Activated CD8-positive, alpha-beta memory T cell treated with anti-CD3 and anti-CD28 coated beads for 36 hours (primary cell): ENCODE measurements around the gene STOX1. TPM values are rescaled to one million over a fixed set of nuclear protein-coding genes. Genes with fewer than 3 reads are reported as not detected.
"Not testable (repeated sequence)": the region's sequence is repeated elsewhere in the genome, so short reads cannot be mapped to it uniquely, and the experiment has no call there.

ENCODE experiments used
- CTCF ChIA-PET: fragments of 350-600 bp; sonication (Branson Sonifier 250); formaldehyde crosslinking; loops from one replicate; lab custom pipeline; 2021; ENCODE audit warnings: antibody characterized with exemption; lab: Charles Lee
- POLR2A ChIA-PET: fragments of 350-600 bp; sonication (Branson Sonifier 250); formaldehyde crosslinking; loops from one replicate; lab custom pipeline; 2021; ENCODE audit warnings: antibody characterized with exemption; lab: Charles Lee
- total RNA-seq, 2 experiments: library from RNA; stranded (reverse); gene quantifications; one replicate each; pipeline ENCODE4 v1.2.3, GENCODE V29; 2021

STOX1 gene
- total RNA-seq, 2 experiments from 2014 or later, result 0.34 to 0.40 TPM

DNA sequence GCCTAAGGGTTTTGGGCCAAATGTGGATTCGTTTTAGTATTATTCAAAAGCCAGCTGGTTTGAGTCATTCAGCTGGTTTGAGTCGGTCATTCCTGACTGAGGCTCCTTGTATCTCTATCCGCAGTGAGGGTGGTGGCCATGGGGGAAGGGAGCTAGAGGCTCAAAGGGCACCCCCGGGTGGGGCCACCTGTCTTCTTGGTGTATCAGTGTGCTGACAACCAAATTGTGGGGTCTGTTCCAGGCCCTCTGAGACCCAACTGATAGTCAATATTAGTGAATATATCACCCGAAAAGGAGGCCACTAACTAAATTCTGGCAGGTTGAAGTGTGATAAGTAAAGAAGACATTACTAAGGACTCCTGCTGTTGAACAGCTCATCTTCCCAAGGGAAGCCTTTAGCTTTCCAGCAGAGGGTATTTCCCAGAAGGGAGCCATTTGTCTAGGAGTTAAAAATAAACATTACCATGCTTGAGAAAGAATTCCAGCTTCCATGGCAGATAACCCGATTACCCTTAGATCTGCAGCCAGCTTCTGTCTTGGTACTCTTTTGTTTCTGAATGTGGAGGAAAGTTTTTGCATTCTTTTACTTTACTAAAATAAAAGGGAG is 43.9 kb downstream of the STOX1 start:
- ChIA-PET POLR2A (no interaction called here), CTCF (interaction anchor here (0.6 kb wide), 1 partner anchor 27 kb away, joined by 3 read pairs; no protein-coding TSS in a partner anchor)

DNA sequence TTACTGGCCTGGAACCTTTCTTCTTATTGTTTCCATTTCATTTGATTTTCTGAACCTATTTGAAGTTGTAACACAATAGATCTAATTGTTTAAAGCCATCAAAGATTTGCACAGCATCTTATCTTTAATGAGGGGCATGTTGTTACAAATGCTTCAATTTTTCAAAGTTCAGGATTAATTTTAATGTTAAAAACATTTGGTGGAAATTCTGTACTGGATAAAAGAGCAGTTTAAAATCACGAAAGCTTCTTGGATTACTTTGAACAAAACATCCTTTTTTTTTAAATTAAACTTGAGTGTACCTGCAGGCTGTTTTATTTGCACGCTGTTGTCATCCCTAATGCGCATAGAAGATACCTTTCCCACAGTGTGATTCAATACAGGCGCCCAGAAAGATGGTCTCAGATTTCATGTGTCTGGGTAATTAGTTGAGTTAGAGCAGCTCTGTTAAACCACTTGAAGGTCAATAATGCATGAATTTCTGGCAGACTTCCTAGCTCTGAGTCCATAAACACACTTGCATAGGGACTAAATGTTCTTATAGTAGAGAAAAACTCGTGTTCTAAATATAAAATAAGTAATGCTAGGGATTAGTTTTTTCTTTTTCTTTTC is 44.5 kb downstream of the STOX1 start:
- ChIA-PET POLR2A (interaction anchor here (0.7 kb wide), 1 partner anchor 489 kb away, joined by 7 read pairs; no protein-coding TSS in a partner anchor), CTCF (interaction anchor here (0.6 to 0.7 kb wide), 2 partner anchors 26 to 133 kb away, joined by 3 read pairs; no protein-coding TSS in a partner anchor)

DNA sequence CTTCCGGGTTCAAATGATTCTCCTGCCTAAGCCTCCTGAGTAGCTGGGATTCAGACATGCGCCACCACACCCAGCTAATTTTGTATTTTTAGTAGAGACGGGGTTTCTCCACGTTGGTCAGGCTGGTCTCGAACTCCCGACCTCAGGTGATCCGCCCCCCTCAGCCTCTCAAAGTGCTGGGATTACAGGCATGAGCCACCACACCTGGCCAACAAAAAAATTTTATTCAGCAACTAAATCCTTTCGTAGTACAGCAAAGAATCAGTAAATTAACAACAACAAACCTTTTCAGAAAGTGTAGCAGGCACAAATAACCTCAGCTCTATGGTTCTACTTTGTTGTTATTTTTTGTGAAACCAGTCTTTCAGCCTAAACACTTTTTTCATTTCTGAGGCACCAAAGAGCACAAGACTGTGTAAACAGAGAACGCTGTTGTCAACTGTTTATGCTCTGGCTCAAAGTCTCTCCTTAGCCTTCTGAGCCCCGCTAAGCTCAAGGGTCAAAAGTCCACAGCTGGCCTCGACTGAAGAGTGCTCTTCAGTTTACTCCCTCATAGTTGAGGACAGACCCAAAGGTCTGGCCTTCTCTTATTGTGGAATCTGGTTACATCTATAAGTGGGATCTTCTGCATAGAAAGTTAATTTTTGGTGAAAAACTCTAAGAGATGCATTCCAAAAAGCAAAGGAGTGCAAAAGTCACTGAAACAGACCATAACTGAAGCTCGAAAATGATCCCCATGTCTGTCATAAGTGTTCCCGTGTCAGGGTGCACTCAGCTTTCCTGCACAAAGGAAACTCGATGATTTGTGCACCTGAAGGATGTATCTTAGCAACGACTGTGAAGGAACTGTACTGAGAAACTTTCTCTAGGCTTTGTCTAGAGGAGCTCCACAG is 49.2 kb downstream of the STOX1 start:
- ChIA-PET POLR2A (no interaction called here), CTCF (no interaction called here)

DNA sequence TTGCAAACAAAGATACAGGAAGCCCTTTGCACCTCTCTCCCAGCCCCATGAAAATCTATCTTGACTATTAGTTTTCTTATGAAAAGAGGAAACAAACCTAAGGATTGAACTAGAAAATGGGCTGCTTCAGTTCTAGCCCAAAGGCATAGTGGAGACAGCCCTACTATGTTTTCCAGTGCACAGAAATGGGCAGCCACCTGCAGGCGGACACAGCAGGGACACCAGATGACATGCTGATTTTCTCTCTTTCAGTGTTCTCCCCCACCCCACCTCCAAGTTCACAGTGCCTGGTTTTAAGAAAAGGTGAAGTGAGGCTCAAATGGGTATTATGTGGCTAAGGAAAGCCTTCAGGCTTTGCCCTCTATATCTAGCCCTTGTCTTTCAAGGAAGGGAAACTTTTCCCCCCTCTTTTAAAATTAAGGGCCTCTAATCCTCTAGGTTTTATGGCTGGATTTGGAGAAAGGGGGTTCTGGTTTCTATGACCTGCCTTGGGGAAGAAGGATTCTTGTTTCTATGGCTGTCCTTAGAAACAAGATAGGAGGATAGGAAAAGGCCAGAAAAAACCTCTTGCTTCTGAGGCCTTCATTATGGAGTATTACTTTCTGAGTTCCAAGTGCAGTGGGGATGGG is 50.3 kb downstream of the STOX1 start:
- ChIA-PET POLR2A (no interaction called here), CTCF (no interaction called here)

DNA sequence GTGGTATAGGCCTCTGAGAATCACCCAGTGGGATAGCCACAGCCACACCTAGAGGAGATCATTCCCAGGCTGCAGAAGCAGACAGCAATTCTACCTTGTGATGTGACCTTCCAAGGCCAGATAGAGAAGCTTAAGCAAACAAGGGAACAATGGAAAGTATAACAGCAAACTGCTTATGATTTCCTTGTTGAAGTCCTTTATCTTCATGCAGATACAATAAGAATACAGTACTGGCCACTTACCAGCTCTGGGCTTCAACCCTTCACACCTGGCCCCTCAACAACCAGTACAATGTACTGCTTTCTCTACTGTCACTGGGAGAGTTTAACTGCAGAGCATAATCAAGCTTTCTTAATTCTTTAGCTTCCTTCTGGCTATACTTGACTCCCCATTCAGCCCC is 51.2 kb downstream of the STOX1 start:
- ChIA-PET CTCF (interaction anchor here (1.1 kb wide), 1 partner anchor 61 kb away, joined by 3 read pairs; no protein-coding TSS in a partner anchor), POLR2A (no interaction called here)

DNA sequence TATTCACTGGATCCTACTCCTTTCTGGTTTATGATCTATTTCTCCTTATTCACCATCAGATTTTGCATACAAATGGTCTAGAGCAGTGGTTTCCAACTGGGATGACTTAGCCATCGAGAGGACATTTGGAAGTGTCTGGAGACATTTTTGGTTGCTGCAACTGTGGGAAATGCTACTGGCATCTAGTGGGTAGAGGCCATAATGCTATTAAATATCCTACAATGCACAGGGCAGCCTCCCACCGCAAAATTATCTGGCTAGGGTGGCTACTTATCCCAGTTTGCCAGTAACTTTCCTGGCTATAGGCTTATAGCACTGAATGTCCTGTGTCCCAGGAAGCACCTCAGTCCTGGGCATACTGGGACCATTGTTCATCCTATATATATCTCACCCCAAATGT is 52.3 kb downstream of the STOX1 start:
- CTCF ChIA-PET, result no interaction called here
- POLR2A ChIA-PET, result no interaction called here

DNA sequence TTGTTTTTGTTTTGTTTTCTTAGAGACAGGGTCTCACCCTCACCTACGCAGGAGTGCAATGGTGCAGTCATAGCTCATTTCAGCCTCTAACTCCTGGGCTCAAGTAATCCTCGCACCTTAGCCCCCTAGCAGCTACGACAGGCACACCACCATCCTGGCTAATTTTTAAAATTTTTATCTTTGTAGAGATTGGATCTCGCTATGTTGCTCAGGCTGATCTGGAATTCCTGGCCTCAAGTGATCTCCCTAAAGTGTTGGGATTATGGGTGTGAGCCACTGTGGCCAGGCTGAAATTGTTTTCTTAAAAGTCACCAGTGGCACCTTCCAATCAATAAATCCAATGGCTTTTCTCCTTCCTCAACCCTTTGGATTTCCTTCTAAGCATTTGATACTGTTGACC is 52.9 kb downstream of the STOX1 start:
- ChIA-PET CTCF (no interaction called here), POLR2A (no interaction called here)

DNA sequence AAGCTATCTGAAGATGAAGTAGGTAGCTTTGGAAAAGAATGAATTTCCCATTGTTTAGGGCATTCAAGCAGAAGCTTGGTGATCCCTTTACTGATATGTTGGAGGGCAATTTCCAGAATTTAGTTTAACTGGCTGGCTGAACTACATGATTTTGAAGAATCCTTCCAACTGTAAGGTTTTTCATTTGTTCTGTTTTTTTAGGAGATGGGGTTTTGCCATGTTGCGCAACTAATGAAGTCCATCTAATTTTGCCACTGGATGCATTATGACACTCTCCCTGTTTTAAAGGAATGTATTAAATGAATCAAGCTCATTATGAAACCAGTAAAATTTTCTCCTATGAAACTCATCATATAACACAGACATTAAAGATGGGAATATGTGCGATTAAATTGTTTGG is 67.7 kb downstream of the STOX1 start:
- CTCF ChIA-PET, result no interaction called here
- POLR2A ChIA-PET, result interaction anchor here (0.5 kb wide), 1 partner anchor 8 kb away, joined by 5 read pairs; no protein-coding TSS in a partner anchor

DNA sequence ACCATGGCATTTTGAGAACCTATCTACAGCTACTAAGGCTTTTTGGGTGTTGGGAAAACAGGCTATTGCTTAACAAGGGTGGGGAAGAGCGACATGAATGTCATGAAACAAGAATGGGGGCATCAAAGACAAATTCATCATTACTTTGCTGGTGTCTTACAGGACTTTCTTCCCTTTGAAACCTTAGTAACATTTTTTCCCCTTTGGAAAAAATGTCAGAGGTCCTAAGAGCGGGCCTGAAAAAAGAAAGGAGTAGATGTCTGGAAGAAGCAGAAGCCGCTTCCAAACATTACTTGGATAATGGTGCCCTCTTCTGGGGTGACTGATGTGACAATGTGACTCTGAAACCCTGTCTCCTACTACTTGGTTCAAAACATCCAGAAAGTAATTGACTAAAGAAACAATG is 70.0 kb downstream of the STOX1 start:
- ChIA-PET POLR2A (no interaction called here), CTCF (interaction anchor here (0.6 kb wide), 1 partner anchor 343 kb away, joined by 3 read pairs; no protein-coding TSS in a partner anchor)

DNA sequence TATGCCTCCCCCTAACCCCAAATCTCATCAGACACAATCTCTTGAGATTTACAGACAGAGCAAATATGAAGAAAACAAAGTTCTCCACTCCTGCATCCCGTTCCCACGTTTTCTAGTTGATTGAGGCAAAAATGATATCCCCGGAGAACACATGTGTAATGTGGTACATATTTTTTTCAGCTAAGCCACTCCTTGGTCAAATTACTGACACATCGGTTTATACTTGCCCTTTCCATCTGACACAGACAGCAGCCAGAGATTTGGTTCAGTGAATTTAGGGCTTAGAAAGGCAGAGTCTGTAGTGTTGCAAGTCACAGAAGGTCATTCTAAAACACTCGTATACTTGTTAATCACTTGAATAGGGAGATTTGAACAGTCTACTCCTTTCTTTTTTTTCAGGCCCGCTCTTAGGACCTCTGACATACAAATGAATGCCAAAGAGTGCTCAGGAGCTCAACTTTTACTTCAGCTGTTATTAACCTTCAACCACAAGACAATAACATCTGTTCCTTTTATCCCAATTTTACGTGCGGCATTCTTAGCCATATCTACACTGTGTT is 71.9 kb downstream of the STOX1 start:
- CTCF ChIA-PET, result interaction anchor here (0.9 to 1.2 kb wide), 2 partner anchors 72 to 349 kb away, joined by 3 to 4 read pairs; partner anchors contain the start of gene STOX1
- POLR2A ChIA-PET, result interaction anchor here (2.5 kb wide), 1 partner anchor 57 kb away, joined by 18 read pairs; the partner anchor contains the start of gene DDX21

DNA sequence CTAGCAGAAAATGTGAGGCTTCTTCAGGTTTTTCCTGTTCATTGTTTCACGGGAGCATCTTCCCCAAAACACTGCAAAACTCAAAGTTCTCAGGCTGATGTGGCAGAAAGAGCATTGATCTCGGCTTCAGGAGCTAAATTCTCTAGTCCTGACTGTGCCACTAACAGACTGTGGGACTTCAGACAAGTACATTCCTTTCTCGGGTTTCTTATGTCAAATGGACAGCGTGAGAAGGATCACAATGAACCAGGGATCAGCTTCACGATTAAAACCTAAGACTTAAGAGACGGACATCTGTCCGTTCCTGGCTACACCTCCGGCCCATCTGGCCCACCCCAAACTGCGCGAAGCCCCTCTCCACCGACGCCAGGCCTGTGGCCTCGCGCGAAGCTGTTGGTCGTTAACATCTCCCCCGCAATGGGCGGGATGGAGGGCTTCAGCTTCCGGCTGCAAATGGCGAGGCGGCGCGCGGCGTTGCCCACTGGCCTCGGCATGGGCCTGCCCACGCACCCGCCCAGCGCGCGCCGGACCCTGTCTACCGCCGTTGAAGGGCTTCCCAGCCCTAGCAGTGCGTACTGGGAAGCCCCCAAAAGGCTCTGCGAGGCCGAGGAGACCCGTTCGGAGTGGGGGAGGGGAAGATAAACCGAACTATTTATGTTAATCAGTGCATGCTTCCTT is 73.2 kb downstream of the STOX1 start:
- POLR2A ChIA-PET, result interaction anchor here (0.5 to 2.5 kb wide), 6 partner anchors 27 to 112 kb away, joined by 3 to 18 read pairs (median 3); partner anchors contain the start of genes DDX21 and STOX1
- CTCF ChIA-PET, result interaction anchor here (0.5 to 1.2 kb wide), 4 partner anchors 73 to 607 kb away, joined by 3 to 4 read pairs (median 3); partner anchors contain the start of gene STOX1

DNA sequence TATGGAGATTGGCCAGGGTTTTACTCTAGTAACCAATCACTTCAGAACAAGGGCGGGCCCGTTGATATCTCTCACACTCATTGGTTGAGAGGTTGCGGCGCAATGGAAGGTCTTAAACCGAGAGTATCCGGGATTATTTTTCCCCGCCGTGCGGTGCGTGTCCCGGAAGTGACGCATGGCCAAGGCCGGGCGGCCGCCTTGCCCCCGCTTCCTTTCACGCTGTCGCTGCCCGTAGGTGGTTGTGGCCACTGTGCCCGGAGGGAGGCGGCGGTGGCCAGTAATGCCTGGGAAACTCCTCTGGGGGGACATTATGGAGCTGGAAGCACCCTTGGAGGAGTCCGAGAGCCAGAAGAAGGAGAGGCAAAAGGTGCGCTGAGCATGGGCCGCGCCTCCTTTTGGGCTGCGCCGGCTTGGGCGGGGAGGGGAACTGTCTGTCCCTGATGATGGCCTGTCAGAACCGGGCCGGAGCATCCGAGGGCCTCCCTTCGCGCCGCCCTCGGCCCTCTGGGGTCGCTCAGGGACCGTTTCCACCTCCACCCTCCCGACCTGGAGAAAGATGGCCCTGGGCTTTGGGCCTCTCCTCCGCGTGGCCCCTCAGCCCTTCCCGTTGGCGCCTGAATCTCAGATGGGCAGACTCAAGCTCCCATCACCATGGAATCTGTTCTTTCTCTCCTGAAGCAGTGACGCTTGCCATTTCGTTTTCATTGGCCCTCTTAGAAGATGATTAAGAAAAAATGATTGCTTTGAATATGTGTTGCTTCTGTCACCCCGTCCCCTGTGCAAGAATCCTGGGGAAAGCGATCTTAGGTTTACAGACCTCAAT is 74.0 kb downstream of the STOX1 start, which contains the start of gene DDX50:
Gene DDX50 (plus strand): TSS at position 211 of the 823 bp plus-strand sequence. CDS start 70 bp downstream, at position 281.
- POLR2A ChIA-PET, result interaction anchor here (0.5 to 2.5 kb wide), 4 partner anchors 41 to 335 kb away, joined by 3 to 18 read pairs (median 3); partner anchors contain the start of genes DDX21 and STOX1

DNA sequence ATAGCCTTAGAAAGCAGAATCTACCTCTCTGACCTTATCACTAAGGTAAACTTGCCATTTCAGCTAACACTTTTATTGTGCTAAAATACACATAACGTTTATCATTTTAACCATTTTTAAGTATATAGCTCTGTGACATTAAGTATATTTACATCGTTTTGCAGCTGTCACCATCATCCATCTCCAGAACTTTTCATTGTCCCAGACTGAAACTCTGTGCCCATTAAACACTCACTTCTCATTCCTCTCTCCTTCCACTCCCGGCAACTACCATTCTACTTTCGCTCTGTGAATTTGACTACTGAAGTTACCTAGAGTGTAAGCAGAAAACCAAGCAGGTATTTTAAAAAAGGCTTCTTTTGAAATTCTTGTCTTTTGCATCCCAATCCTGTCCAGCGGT is 75.1 kb downstream of the STOX1 start:
- ChIA-PET CTCF (no interaction called here), POLR2A (interaction anchor here (0.7 kb wide), 2 partner anchors 74 to 115 kb away, joined by 9 to 12 read pairs; no protein-coding TSS in a partner anchor)

More for the DNA sequence above, 74.0 kb downstream of the STOX1 start, which contains the start of gene DDX50:
- CTCF ChIA-PET, result no interaction called here

DNA sequence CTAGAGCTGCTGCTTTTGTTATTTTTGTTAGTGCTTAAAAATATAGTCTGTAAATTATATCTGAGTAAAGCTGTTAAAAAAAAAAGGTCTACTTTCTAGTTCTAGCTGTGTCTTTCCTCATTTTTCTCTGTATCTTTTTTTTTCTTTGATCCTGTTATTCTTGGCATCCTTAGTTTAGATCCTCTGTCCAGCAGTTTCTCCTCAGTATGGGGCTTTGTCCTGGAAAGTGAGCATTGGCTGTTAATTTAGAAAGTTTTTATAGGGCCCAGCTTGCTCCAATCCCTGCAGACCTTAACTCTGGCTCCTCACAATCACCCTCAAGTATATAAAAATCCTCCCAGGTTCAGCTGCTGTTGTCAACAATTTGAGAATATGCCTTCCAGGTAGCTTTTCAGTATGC is 97.3 kb downstream of the STOX1 start:
- ChIA-PET CTCF (no interaction called here), POLR2A (interaction anchor here (0.7 kb wide), 1 partner anchor 16 kb away, joined by 4 read pairs; no protein-coding TSS in a partner anchor)

DNA sequence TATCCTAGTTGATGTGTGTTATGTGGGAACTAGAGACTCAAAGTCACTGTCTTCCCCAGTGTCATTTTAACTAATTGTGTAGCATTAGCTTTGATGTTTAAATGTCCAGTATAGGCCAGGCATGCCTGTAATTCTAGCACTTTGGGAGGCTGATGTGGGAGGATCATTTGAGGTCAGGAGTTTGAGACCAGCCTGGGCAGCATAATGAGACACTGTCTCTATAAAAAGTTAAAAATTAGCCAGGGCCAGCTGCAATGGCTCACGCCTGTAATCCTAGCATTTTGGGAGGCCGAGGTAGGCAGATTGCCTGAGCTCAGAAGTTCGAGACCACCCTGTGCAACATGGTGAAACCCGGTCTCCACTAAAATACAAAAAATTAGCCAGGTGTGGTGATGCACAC is 98.2 kb downstream of the STOX1 start:
- ChIA-PET CTCF (interaction anchor here (0.7 kb wide), 1 partner anchor 600 kb away, joined by 3 read pairs; no protein-coding TSS in a partner anchor), POLR2A (interaction anchor here (0.7 kb wide), 1 partner anchor 144 kb away, joined by 6 read pairs; no protein-coding TSS in a partner anchor)

DNA sequence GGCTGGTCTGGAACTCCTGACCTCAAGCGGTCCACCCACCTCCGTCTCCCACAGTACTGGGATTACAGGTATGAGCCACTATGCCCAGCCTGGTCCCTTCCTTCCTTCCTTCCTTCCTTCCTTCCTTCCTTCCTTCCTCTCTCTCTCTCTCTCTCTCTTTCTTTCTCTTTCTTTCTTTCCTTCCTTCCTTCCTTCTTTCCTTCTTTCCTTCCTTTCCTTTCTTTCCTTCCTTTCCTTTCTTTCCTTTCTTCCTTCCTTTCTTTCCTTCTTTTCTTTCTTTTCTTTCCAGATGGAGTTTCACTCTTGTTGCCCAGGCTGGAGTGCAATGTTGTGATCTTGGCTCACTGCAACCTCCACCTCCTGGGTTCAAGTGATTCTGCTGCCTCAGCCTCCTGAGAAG is 101.8 kb downstream of the STOX1 start:
- POLR2A ChIA-PET, CTCF ChIA-PET: not testable (repeated sequence)
